Naive thymus-derived CD4-positive, alpha-beta T cell (primary cell): Measurements from ENCODE around the gene SEC23A. TPM values are rescaled to one million over a fixed set of nuclear protein-coding genes. Genes with fewer than 3 reads are reported as not detected.

Experiments
- ATAC-seq: fragments of 150-1000 bp; cut with Tn5 transposase; 2 replicates; pipeline ENCODE4 v1.10.0; 2021; ENCODE audit warnings: mild to moderate bottlenecking, moderate library complexity
- CTCF ChIA-PET: fragments of 350-600 bp; sonication (Branson Sonifier 250); formaldehyde crosslinking; loops from one replicate; lab custom pipeline; 2021; ENCODE audit warnings: antibody characterized with exemption; lab: Charles Lee
- POLR2A ChIA-PET: fragments of 350-600 bp; sonication (Branson Sonifier 250); formaldehyde crosslinking; loops from one replicate; lab custom pipeline; 2021; ENCODE audit warnings: antibody characterized with exemption, inconsistent platforms; lab: Charles Lee
- DNase-seq, 9 donors: peaks; one replicate each; pipeline versions ENCODE4 v3.0.0 to v3.0.0-alpha.2; 2020 to 2022; ENCODE audit warnings: mixed read lengths in 1 of 9
- H3K27ac ChIP-seq: one replicate; pipeline ENCODE4 v1.7.0; 2013; ENCODE audit warnings: mild to moderate bottlenecking, low read depth, low read length, moderate library complexity
- H3K27me3 ChIP-seq, 2 donors: one replicate each; pipeline ENCODE4 v1.7.0; 2013; ENCODE audit warnings: low read length in 2 of 2, mild to moderate bottlenecking in 2 of 2, moderate library complexity in 2 of 2; ENCODE audit not compliant: control insufficient read depth in 2 of 2, insufficient read depth in 2 of 2
- H3K36me3 ChIP-seq, 3 experiments: 1 replicate in 2 of 3; 2 replicates in 1 of 3; pipeline ENCODE4 v1.7.0; 2013; ENCODE audit warnings: low read length in 3 of 3, mild to moderate bottlenecking in 3 of 3, moderate library complexity in 1 of 3; ENCODE audit not compliant: insufficient read depth in 3 of 3, control insufficient read depth in 2 of 3
- H3K4me1 ChIP-seq, 2 donors: one replicate each; pipeline ENCODE4 v1.7.0; 2013; ENCODE audit warnings: low read length in 2 of 2, mild to moderate bottlenecking in 2 of 2, moderate library complexity in 1 of 2; ENCODE audit not compliant: control insufficient read depth in 2 of 2, insufficient read depth in 2 of 2
- H3K4me3 ChIP-seq: 2 replicates; pipeline ENCODE4 v1.7.0; 2013; ENCODE audit warnings: mild to moderate bottlenecking, low read length
- H3K9me3 ChIP-seq, 3 experiments: 1 replicate in 2 of 3; 2 replicates in 1 of 3; pipeline ENCODE4 v1.7.0; 2013; ENCODE audit warnings: low read length in 3 of 3; ENCODE audit not compliant: control insufficient read depth in 2 of 3
- H3K27ac Mint-ChIP-seq, 9 donors: one replicate each; pipeline ENCODE4 v1.8.0; 2020 to 2022; ENCODE audit warnings: mixed read lengths in 9 of 9, mild to moderate bottlenecking in 8 of 9, moderate library complexity in 5 of 9, inconsistent platforms in 2 of 9
- H3K27me3 Mint-ChIP-seq, 5 donors: one replicate each; pipeline ENCODE4 v1.8.0; 2021 to 2022; ENCODE audit warnings: mixed read lengths in 5 of 5, mild to moderate bottlenecking in 1 of 5
- H3K36me3 Mint-ChIP-seq, 5 donors: one replicate each; pipeline ENCODE4 v1.8.0; 2020 to 2022; ENCODE audit warnings: mixed read lengths in 5 of 5, mild to moderate bottlenecking in 3 of 5, inconsistent platforms in 1 of 5
- H3K4me1 Mint-ChIP-seq, 7 donors: one replicate each; pipeline ENCODE4 v1.8.0; 2020 to 2022; ENCODE audit warnings: mixed read lengths in 7 of 7, mild to moderate bottlenecking in 3 of 7, inconsistent platforms in 1 of 7
- H3K4me3 Mint-ChIP-seq, 10 donors: one replicate each; pipeline ENCODE4 v1.8.0; 2020 to 2022; ENCODE audit warnings: mild to moderate bottlenecking in 10 of 10, mixed read lengths in 10 of 10, moderate library complexity in 6 of 10, inconsistent platforms in 2 of 10
- H3K9me3 Mint-ChIP-seq, 11 donors: one replicate each; pipeline ENCODE4 v1.8.0; 2020 to 2022; ENCODE audit warnings: mixed read lengths in 11 of 11, mild to moderate bottlenecking in 4 of 11, inconsistent platforms in 1 of 11, moderate library complexity in 1 of 11
- intact Hi-C, 2 donors: fragments of 100-400 bp; cut with micrococcal nuclease; formaldehyde crosslinking; loops; one replicate each; pipeline ENCODE4 v1.15.1; 2023
- polyA plus RNA-seq, 2 donors: library from polyadenylated mRNA; unstranded; fragments of 300-500 nt; fragmentation: Illumina TruSeq; gene quantifications; one replicate each; pipeline ENCODE4 v1.2.3, GENCODE V29; 2021
- total RNA-seq, 6 experiments: library from RNA in 5 of 6; stranded (reverse) in 5 of 6; gene quantifications; 1 replicate in 5 of 6; 2 replicates in 1 of 6; pipeline ENCODE4 v1.2.3 and lab custom pipeline; 2021 to 2026

The SEC23A gene
- total and polyA plus RNA-seq, 7 experiments from 2014 or later: 31.1 to 75.3 (median 59.9) TPM

- Histone ChIP-seq H3K4me1 (no peaks in the 10 kb centered on the region), H3K4me3 (no peak overlapping the region), H3K27ac (no peak overlapping the region), H3K27me3 (no peaks in the 10 kb centered on the region), H3K36me3 (peaks cover 0 to 11% (median 5%) of the 10 kb centered on the region in 3 experiments), H3K9me3 (no peaks in the 10 kb centered on the region)
- H3K36me3 Mint-ChIP-seq: peaks cover 0 to 37% (median 20%) of the 10 kb centered on the region in 5 donors
- H3K4me3 Mint-ChIP-seq: no peak overlapping the region
- intact Hi-C loops: no loop called here
- no peaks in the 10 kb centered on the region for H3K27me3 Mint-ChIP-seq
- H3K9me3 Mint-ChIP-seq: no peaks in the 10 kb centered on the region
- POLR2A ChIA-PET: no interaction called here
- peaks cover 0 to 17% (median 0%) of the 10 kb centered on the region in 7 donors for H3K4me1 Mint-ChIP-seq
- DNase-seq: no peak
- no peak for ATAC-seq
- CTCF ChIA-PET: interaction anchor here (0.6 kb wide), 1 partner anchor 17 kb away, joined by 3 read pairs; no protein-coding TSS in a partner anchor
- H3K27ac Mint-ChIP-seq: peak overlapping the region in 1 of 9 donors; percentile 52
Measured at GRCh38 chr14:39030209-39030608, 72.8 kb downstream of the SEC23A start.

GRCh38 chr14:39029789-39030188 lies 73.2 kb downstream of the SEC23A start:
- intact Hi-C loops: no loop called here
- no peak overlapping the region for H3K27ac ChIP-seq
- ChIA-PET POLR2A (no interaction called here), CTCF (interaction anchor here (0.6 kb wide), 1 partner anchor 17 kb away, joined by 3 read pairs; no protein-coding TSS in a partner anchor)
- Mint-ChIP-seq H3K9me3 (no peaks in the 10 kb centered on the region), H3K27ac (peak overlapping the region in 1 of 9 donors; percentile 2), H3K36me3 (peaks cover 0 to 37% (median 19%) of the 10 kb centered on the region in 5 donors), H3K4me3 (no peak overlapping the region), H3K4me1 (peaks cover 0 to 17% (median 0%) of the 10 kb centered on the region in 7 donors), H3K27me3 (no peaks in the 10 kb centered on the region)
- H3K9me3 ChIP-seq: no peaks in the 10 kb centered on the region
- no peak for DNase-seq
- H3K27me3 ChIP-seq: no peaks in the 10 kb centered on the region
- H3K4me3 ChIP-seq: no peak overlapping the region
- peaks cover 0 to 11% (median 5%) of the 10 kb centered on the region in 3 experiments for H3K36me3 ChIP-seq
- no peaks in the 10 kb centered on the region for H3K4me1 ChIP-seq
- ATAC-seq: no peak

- no peak overlapping the region for H3K4me3 Mint-ChIP-seq
- Histone ChIP-seq H3K36me3 (peaks cover 0 to 11% (median 5%) of the 10 kb centered on the region in 3 experiments), H3K27ac (no peak overlapping the region), H3K9me3 (no peaks in the 10 kb centered on the region), H3K4me3 (no peak overlapping the region), H3K4me1 (no peaks in the 10 kb centered on the region), H3K27me3 (no peaks in the 10 kb centered on the region)
- H3K27ac Mint-ChIP-seq: peak overlapping the region in 2 of 9 donors; percentile 7 to 11
- peaks cover 0 to 37% (median 19%) of the 10 kb centered on the region in 5 donors for H3K36me3 Mint-ChIP-seq
- no peaks in the 10 kb centered on the region for H3K27me3 Mint-ChIP-seq
- DNase-seq (no peak), ATAC-seq (no peak)
- H3K4me1 Mint-ChIP-seq: peaks cover 0 to 17% (median 0%) of the 10 kb centered on the region in 7 donors
- intact Hi-C loops: no loop called here
- H3K9me3 Mint-ChIP-seq: no peaks in the 10 kb centered on the region
- CTCF ChIA-PET: no interaction called here
- POLR2A ChIA-PET: no interaction called here
Measured at GRCh38 chr14:39028620-39029019, 74.4 kb downstream of the SEC23A start.

- no peak overlapping the region for H3K4me3 Mint-ChIP-seq
- DNase-seq (no peak), ATAC-seq (no peak)
- Histone ChIP-seq H3K4me3 (no peak overlapping the region), H3K36me3 (peaks cover 0 to 11% (median 0%) of the 10 kb centered on the region in 3 experiments), H3K27me3 (no peaks in the 10 kb centered on the region), H3K9me3 (no peaks in the 10 kb centered on the region), H3K27ac (no peak overlapping the region), H3K4me1 (no peaks in the 10 kb centered on the region)
- peaks cover 0 to 14% (median 0%) of the 10 kb centered on the region in 7 donors for H3K4me1 Mint-ChIP-seq
- H3K27me3 Mint-ChIP-seq: no peaks in the 10 kb centered on the region
- intact Hi-C loops: no loop called here
- ChIA-PET POLR2A (no interaction called here), CTCF (interaction anchor here (0.6 kb wide), 1 partner anchor 9 kb away, joined by 3 read pairs; no protein-coding TSS in a partner anchor)
- H3K9me3 Mint-ChIP-seq: no peaks in the 10 kb centered on the region
- peak overlapping the region in 4 of 9 donors; percentile 6 to 51 (median 17) for H3K27ac Mint-ChIP-seq
- peaks cover 0 to 29% (median 17%) of the 10 kb centered on the region in 5 donors for H3K36me3 Mint-ChIP-seq
Measured at GRCh38 chr14:39025810-39026627, 77.0 kb downstream of the SEC23A start.

- Mint-ChIP-seq H3K4me3 (no peak overlapping the region), H3K9me3 (no peaks in the 10 kb centered on the region), H3K27me3 (no peaks in the 10 kb centered on the region), H3K4me1 (peaks cover 0 to 8% (median 0%) of the 10 kb centered on the region in 7 donors), H3K27ac (peak overlapping the region in 2 of 9 donors; percentile 26 to 51), H3K36me3 (peaks cover 0 to 22% (median 10%) of the 10 kb centered on the region in 5 donors)
- H3K4me3 ChIP-seq: no peak overlapping the region
- intact Hi-C loops: no loop called here
- ATAC-seq (no peak), DNase-seq (no peak)
- H3K9me3 ChIP-seq: no peaks in the 10 kb centered on the region
- peaks cover 0 to 7% (median 0%) of the 10 kb centered on the region in 3 experiments for H3K36me3 ChIP-seq
- no peak overlapping the region for H3K27ac ChIP-seq
- POLR2A ChIA-PET: no interaction called here
- H3K4me1 ChIP-seq: no peaks in the 10 kb centered on the region
- H3K27me3 ChIP-seq: no peaks in the 10 kb centered on the region
- CTCF ChIA-PET: interaction anchor here (0.6 kb wide), 1 partner anchor 10 kb away, joined by 3 read pairs; no protein-coding TSS in a partner anchor
Measured at GRCh38 chr14:39025250-39025809, 77.7 kb downstream of the SEC23A start.

- CTCF ChIA-PET: no interaction called here
Measured at GRCh38 chr14:39023939-39024871, 78.8 kb downstream of the SEC23A start.

More at GRCh38 chr14:39023939-39024871, 78.8 kb downstream of the SEC23A start:
- Histone ChIP-seq H3K4me3 (no peak overlapping the region), H3K9me3 (no peaks in the 10 kb centered on the region), H3K27ac (no peak overlapping the region), H3K36me3 (no peaks in the 10 kb centered on the region), H3K27me3 (no peaks in the 10 kb centered on the region), H3K4me1 (no peaks in the 10 kb centered on the region)
- Mint-ChIP-seq H3K27ac (no peak overlapping the region), H3K36me3 (peaks cover 0 to 11% (median 3%) of the 10 kb centered on the region in 5 donors), H3K4me1 (peaks cover 0 to 7% (median 0%) of the 10 kb centered on the region in 7 donors), H3K27me3 (no peaks in the 10 kb centered on the region), H3K4me3 (no peak overlapping the region), H3K9me3 (no peaks in the 10 kb centered on the region)
- no peak for ATAC-seq
- no peak for DNase-seq
- POLR2A ChIA-PET: no interaction called here
- intact Hi-C loops: no loop called here
